Transverse colon (tissue), 4 donors: ENCODE results near the gene SMG7.

Experiments
- CTCF ChIP-seq, 5 experiments: fragments of 200-600 bp in 3 of 5; fragments of 450-650 bp in 2 of 5; sonication (generic) in 3 of 5; IDR thresholded peaks; 1 replicate in 2 of 5; 2 replicates in 3 of 5; pipeline ENCODE4 v1.5.1; 2016 to 2017; ENCODE audit warnings: antibody characterized with exemption in 5 of 5, inconsistent platforms in 3 of 5, mild to moderate bottlenecking in 2 of 5, moderate library complexity in 1 of 5
- EP300 ChIP-seq: sonication (generic); formaldehyde crosslinking; IDR thresholded peaks from one replicate; pipeline ENCODE4 v1.6.1; 2017; ENCODE audit warnings: antibody characterized with exemption, low read depth
- POLR2A ChIP-seq: fragments of 450-650 bp; IDR thresholded peaks from one replicate; pipeline ENCODE4 v1.6.1; 2016; ENCODE audit warnings: antibody characterized with exemption, mild to moderate bottlenecking, moderate library complexity
- POLR2AphosphoS5 ChIP-seq, 3 donors: sonication (generic); formaldehyde crosslinking; IDR thresholded peaks; one replicate each; pipeline ENCODE4 v1.6.1; 2016; ENCODE audit warnings: antibody characterized with exemption in 3 of 3

- no peak for TF ChIP-seq CTCF (IDR thresholded peaks at IDR 0.05)
- no peak for TF ChIP-seq POLR2A
- no peak for TF ChIP-seq POLR2AphosphoS5 (IDR thresholded peaks at IDR 0.05)
- no peak for TF ChIP-seq EP300
Observed at GRCh38 chr1:183498342-183498991, 26.2 kb downstream of the SMG7 start.
